Measurements from ENCODE around the gene HHEX. TPM values are rescaled to one million over a fixed set of nuclear protein-coding genes. Genes with fewer than 3 reads are reported as not detected.

HHEX gene
- total and polyA plus RNA-seq, 2 of the 4 experiments (the other 2 are of a cell fraction): 2.3 to 7.7 TPM

GRCh38 chr10:92732958-92733357 lies 43.2 kb downstream of the HHEX start:
- Histone ChIP-seq H2BK120ac (ENCODE audit: low read depth, low read length) (no peak overlapping the region), H4K20me1 (ENCODE audit: insufficient read depth, low read length) (no peaks in the 10 kb centered on the region), H2BK5ac (ENCODE audit: low read depth, low read length, poor library complexity, severe bottlenecking) (no peak overlapping the region), H3K23ac (ENCODE audit: low read depth, low read length) (no peak overlapping the region), H3K9me3 (ENCODE audit: control insufficient read depth, insufficient read depth, low read length) (no peaks in the 10 kb centered on the region), H2BK15ac (ENCODE audit: low read depth, low read length) (no peak overlapping the region), H4K91ac (ENCODE audit: insufficient read depth, low read depth, low read length) (no peak overlapping the region), H4K5ac (ENCODE audit: low read depth, low read length) (no peak overlapping the region), H3K9me1 (ENCODE audit: insufficient read depth, low read length) (no peaks in the 10 kb centered on the region), H3K4me1 (ENCODE audit: control insufficient read depth, insufficient read depth, low read length) (no peaks in the 10 kb centered on the region), H3K4me2 (ENCODE audit: low read depth, low read length) (no peak overlapping the region), H3K14ac (replicated peaks; ENCODE audit: low read depth, low read length) (no peak overlapping the region), H2AK9ac (replicated peaks; ENCODE audit: low read depth, low read length, poor library complexity) (peak overlapping the region; percentile 46), H4K8ac (ENCODE audit: low read depth in 2 of 2, low read length in 2 of 2) (no peak overlapping the region), H2AFZ (replicated peaks; ENCODE audit: low read length, poor library complexity) (no peak overlapping the region), H3K79me1 (ENCODE audit: low read depth in 1 of 2, low read length in 2 of 2) (no peaks in the 10 kb centered on the region), H3K9ac (ENCODE audit: low read depth, low read length) (no peak overlapping the region), H2AK5ac (ENCODE audit: low read depth, low read length) (no peak overlapping the region), H3K56ac (ENCODE audit: extremely low read depth, insufficient read depth, low read length) (no peak overlapping the region), H3K36me3 (ENCODE audit: control insufficient read depth, insufficient read depth, low read length) (no peaks in the 10 kb centered on the region), H3K18ac (ENCODE audit: low read depth, low read length) (no peak overlapping the region), H3K4me3 (ENCODE audit: insufficient read depth, low read depth, low read length) (no peak overlapping the region), H2BK20ac (ENCODE audit: low read depth, low read length) (no peak overlapping the region), H3K27me3 (ENCODE audit: control insufficient read depth, insufficient read depth, low read length) (no peaks in the 10 kb centered on the region; the same call in 1 of the 2 replicates), H3K4ac (ENCODE audit: low read depth, low read length) (no peak overlapping the region), H3K27ac (ENCODE audit: insufficient read depth, low read length) (no peak overlapping the region)
- BruUV-seq (replicated peaks): no TSS peak
- no peak for DNase-seq
- intact Hi-C loops (cut with micrococcal nuclease): no loop called here
- ChIA-PET CTCF (interaction anchor here (0.6 kb wide), 1 partner anchor 30 kb away, joined by 3 read pairs; no protein-coding TSS in a partner anchor), POLR2A (ENCODE audit: unreplicated experiment) (no interaction called here)
- WGBS, 2 experiments (ENCODE audit: extremely low coverage in 2 of 2, insufficient read length in 1 of 2): no CpG with 5 or more reads among the region's 2 CpGs
- no peak for ATAC-seq (ENCODE audit: low read depth)
- in situ Hi-C loops (cut with MboI; ENCODE audit: low sequenced_read_pairs): no loop called here
- TF ChIP-seq MAFK (IDR thresholded peaks at IDR 0.05; ENCODE audit: low read depth, low read length): no peak
- TF ChIP-seq, protein P1, sequence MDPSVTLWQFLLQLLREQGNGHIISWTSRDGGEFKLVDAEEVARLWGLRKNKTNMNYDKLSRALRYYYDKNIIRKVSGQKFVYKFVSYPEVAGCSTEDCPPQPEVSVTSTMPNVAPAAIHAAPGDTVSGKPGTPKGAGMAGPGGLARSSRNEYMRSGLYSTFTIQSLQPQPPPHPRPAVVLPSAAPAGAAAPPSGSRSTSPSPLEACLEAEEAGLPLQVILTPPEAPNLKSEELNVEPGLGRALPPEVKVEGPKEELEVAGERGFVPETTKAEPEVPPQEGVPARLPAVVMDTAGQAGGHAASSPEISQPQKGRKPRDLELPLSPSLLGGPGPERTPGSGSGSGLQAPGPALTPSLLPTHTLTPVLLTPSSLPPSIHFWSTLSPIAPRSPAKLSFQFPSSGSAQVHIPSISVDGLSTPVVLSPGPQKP (IDR thresholded peaks at IDR 0.05; ENCODE audit: borderline replicate concordance, low read depth, low read length): no peak
- no peak for TF ChIP-seq MXI1 (IDR thresholded peaks at IDR 0.05; ENCODE audit: borderline replicate concordance, low read depth, low read length)
- TF ChIP-seq CHD1 (IDR thresholded peaks at IDR 0.05; ENCODE audit: low read depth, low read length): no peak
- TF ChIP-seq RFX5 (IDR thresholded peaks at IDR 0.05; ENCODE audit: low read depth, low read length): no peak
- no peak for TF ChIP-seq RCOR1 (IDR thresholded peaks at IDR 0.05; ENCODE audit: insufficient replicate concordance, low read length)
- TF ChIP-seq SMC3 (IDR thresholded peaks at IDR 0.05; ENCODE audit: low read depth, low read length): no peak
- TF ChIP-seq NFE2L2 (IDR thresholded peaks at IDR 0.05; ENCODE audit: low read depth, low read length): no peak
- no peak for TF ChIP-seq CEBPB (IDR thresholded peaks at IDR 0.05; ENCODE audit: low read depth, low read length)
- dilution Hi-C loops (cut with HindIII; ENCODE audit: low sequenced_read_pairs, unreplicated experiment): no loop called here
